HG03575 (cell line): ENCODE data around the gene ZNF682.
"Not testable (repeated sequence)": the region's sequence is repeated elsewhere in the genome, so short reads cannot be mapped to it uniquely, and the experiment has no call there.

Experiments
- ATAC-seq: cut with Tn5 transposase; IDR thresholded peaks from one replicate; pipeline ENCODE4 v1.9.1; 2021; ENCODE audit not compliant: unreplicated experiment, insufficient number of reproducible peaks, low FRiP score; ENCODE audit errors: extremely low read depth

ZNF682 gene

DNA sequence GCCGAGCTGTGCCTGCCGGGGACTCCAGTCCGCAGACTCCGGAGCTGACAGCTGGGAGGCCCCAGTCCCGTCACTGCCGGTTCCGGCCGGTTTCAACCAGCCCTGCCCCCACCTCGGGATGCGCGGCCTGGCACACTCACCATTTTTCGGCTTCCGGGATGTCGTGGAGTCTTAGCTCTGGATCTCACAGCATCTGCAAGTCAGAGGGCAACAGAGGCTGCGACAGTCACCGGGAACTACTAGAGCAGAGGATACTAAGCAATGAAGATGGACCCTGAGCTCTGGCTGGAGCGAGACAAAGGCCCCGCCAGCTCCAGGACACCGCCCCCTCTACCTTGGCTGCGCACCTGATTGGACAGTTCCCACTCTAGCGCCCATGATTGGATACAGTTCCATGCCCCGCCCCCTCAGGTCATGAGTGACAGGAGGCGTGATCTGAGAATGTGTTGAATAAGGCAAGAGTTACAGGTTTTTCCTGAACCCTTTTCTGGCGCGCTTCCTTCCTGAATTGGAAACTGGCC, at the start of gene ZNF682:
Gene ZNF682, minus strand, starts transcription at position 303 of the 521 bp plus-strand sequence. Its CDS starts 160 bp downstream, at position 143.
- ATAC-seq = peak; percentile 57

DNA sequence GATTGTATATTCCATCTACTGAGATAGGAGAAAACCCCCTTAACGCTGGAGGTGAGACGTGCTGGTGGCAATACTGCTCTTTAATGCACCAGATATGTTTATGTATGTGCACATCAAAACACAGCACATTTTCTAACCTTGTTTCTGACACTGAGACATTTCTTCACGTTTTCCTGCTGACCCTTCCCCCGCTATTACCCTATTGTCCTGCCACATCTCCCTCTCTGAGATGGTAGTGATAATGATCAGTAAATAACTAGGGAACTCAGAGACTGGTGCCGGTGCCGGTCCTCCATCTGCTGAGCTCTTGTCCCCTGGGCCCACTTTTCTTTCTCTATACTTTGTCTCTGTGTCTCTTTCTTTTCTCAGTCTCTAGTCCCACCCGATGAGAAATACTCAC, 43.6 kb upstream of the ZNF682 start:
- ATAC-seq = not testable (repeated sequence)

DNA sequence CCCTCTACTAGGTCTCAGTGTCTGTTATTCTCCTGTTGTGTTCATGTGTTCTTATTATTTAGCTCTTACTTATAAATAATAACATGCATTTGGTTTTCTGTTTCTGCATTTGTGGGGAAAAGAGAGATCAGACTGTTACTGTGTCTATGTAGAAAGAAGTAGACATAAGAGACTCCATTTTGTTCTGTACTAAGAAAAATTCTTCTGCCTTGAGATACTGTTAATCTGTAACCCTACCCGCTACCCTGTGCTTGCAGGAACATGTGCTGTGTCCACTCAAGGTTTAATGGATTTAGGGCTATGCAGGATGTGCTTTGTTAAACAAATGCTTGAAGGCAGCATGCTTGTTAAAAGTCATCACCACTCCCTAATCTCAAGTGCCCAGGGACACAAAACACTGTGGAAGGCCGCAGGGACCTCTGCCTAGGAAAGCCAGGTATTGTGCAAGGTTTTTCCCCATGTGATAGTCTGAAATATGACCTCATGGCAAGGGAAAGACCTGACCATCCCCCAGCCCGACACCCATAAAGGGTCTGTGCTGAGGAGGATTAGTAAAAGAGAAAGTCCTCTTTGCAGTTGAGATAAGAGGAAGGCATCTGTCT, 43.0 kb upstream of the ZNF682 start:
- not testable (repeated sequence) for ATAC-seq

DNA sequence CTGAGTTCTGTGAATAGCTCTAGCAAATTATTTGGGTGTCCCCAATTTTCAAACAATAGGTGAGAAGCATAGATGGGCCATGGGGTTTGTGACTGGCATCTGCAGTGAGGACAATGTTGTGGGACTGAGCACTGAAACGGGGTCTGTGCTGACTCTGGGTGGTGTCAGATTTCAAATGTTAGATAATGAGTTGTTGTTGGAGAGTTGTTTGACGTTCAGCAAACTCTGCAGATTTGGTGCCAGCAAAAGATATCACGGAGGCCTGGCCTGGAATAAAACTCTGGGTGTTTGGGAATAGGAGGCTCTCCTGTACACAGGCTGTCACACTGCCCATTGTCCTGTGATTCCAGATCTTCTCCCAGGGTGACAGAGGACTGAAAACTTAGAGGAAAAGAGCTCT, 41.4 kb upstream of the ZNF682 start:
- ATAC-seq = no peak

DNA sequence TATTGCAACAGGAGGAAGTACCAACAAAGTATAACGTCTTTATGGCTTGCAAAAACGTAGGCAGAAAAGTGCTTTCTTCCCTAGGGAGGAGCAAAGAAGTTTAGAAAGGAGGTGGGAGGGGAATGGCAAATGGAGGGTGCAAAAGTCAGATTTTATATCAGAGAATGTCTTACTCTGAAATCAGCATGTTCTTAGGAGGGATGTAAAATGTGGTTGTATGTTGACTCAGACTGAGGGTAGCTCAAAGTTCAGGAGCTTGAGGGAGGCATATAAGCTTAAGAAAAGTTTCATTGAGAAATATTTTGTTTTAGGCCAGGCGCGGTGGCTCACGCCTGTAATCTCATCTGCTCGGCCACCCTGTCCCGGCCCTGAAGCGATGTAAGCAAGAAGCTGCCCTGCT, 40.2 kb upstream of the ZNF682 start:
- no peak for ATAC-seq

DNA sequence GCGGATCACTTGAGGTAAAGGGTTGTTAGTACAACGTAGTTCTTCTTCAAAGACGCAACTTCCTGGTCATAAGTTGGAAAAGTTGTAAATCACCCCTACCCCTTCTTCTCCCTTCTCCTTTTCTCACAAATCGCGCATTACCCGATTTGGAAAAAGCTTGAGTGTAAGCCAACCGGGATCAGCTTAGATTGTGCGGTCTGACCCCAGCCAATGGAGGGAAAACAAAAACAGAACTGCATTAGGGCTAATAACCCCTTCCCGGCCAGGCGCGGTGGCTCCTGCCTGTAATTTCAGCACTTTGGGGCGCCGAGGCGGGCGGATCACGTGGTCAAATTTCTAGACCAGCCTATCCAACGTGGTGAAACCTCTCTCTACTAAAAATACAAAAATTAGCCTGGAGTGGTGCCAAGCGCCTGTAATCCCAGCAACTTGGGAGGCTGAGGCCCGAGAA, 39.3 kb upstream of the ZNF682 start:
- no peak for ATAC-seq

DNA sequence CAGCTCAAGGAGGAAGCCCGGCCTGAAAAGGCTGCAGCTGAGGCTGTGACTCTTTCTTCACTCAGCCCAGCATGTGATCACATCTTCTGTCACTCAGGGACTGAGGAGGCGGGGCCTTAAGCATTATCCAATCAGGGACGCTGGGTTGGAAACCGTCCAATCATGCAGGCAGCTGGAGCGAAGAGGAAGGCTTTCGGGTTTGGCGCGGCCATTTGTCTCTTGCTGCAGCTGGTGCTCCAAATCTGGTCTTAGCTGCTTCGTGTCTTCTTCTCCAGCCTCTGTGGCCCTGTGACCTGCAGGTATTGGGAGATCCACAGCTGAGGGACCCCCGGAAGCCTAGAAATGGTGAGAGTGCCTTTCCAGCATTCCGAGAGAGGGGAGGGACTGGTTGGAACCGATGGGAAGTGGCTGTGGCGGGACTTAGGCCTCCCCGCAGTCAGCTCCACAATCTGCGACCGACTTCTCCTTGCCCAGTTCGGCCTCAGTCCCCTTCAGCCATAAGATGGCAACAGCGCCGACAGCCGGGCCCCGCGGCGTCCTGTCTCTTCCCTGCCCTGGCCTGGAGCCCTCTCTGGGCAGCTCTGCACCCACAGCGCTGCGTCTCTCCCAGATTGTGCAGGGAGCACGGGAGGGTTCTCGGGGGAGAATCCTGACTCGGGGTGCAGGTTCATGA, 38.6 kb upstream of the ZNF682 start, which contains the start of gene ZNF90:
Gene ZNF90, plus strand, starts transcription at position 210 of the 673 bp plus-strand sequence. Its CDS starts 133 bp downstream, at position 343.
- peak; percentile 85 for ATAC-seq

DNA sequence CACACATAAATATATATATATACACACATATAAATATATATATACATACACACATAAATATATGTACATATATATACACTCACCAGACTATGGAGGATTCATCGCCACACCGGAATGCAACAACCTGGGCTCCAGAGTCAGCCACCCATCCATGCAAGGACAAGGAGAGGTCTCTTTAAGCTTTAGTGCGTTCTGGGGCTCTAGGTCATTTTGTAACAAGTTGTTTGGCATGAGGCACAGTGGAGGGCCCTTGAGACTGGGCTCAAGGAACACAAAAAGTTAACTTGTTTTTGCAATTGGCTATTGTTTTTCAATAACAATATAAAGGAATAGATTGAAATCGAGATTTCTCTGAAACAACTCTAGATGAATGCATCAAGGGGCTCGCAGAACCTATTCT, 33.6 kb upstream of the ZNF682 start:
- no peak for ATAC-seq

DNA sequence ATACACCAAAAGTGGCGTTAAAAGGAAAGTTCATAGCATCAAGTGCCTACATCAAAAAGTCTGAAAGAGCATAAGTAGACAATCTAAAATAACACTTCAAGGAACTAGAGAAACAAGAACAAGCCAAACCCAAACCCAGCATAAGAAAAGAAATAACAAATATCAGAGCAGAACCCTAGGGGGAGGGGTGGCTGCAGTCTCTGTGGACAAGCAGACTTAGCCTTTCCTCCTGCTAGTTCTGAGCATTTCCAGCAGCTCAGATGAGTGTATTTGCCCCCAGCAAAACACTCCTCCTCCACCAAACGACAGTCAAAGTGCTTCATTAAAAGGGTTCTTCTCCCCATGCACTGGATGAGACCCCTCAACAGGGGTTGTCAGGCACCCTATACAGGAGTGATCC, 31.4 kb upstream of the ZNF682 start:
- ATAC-seq = no peak

DNA sequence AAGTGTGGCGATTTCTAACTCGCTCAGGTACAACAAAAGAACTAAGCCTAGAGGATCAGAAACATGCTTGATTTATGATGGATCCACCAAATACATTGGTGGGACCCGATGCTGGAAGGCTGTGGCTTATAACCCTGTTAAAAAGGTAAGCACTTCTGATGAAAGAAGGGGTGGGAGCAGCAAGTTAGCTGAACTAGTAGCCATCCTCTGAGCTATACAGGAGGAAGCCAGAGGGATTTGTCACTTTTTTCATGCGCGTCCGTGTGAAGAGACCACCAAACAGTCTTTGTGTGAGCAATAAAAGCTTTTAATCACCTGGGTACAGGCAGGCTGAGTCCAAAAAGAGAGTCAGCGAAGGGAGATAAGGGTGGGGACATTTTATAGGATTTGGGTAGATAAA, 29.3 kb upstream of the ZNF682 start:
- not testable (repeated sequence) for ATAC-seq

DNA sequence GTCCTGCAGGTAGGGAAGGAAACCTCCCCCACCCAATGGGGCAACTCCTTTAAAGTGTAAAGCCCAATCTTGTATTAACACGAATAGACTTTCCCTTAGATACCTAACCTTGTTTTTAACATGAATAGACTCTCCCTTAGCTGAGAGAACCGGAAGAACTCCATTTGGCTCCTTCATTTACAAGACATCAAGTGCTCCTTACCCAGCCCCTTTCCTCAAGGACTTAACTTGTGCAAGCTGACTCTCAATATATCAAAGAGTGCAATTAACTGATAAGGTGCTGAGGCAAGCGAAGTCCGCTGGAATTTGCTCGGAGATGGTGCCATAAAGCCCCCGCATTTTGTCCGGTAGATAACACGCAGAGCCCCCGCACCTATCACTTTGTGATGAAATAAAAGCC, 28.6 kb upstream of the ZNF682 start:
- no peak for ATAC-seq

DNA sequence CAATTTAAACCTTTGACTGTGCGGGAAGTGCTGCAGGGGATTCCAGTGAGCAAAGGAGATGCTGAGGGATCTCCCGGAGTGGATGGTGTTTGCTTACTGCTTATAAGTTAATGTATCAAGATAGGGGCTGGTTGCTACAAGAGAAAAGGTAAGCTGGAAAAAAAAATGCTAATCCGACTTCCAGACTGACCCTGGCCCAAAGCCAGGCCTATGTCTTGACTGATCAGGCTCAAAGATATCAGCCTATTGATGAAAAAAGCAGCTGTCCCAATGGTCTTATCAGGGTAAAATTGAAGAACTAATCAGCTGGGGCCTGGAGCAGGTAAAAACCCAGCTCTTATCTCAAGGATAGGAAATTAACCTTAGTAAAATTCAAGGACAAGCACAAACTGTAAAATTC, 27.6 kb upstream of the ZNF682 start:
- ATAC-seq = no peak

DNA sequence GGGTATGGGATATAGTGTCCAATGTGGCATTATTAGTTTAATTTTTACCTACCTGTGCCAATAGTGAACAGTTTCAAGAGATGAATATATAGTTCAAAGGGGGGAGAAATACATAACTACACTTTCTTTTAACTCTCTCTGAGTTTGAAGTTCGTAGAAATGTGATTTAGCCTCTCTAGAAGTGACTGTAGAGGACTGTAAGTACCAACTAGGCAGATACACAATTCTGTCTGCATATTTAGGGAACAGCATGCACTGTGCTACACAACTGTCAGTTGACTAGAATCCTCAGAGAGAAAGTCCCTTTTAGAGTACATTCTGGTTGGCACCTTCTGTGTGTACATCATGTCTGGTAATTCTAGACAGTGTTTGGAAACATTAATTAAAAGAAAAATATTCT, 21.0 kb upstream of the ZNF682 start:
- ATAC-seq = no peak

DNA sequence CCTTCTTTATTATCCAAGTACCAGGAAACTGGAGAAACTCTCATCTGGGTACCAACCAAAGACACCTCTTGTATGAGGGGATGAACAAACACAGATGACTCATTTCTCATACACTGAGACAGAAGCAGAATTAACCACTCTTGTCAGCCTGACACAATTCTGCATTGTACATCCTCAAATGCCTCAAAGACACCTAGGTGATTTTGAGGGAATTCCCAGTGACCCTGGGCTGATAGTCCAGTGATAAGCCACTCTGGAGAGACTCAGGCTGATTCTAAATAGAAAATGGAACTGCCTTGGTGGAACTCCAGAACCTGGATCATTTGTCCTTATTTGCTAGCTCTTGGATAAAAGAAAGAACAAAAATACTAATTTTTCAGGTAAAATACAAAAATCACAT, 19.4 kb upstream of the ZNF682 start:
- ATAC-seq = not testable (repeated sequence)

DNA sequence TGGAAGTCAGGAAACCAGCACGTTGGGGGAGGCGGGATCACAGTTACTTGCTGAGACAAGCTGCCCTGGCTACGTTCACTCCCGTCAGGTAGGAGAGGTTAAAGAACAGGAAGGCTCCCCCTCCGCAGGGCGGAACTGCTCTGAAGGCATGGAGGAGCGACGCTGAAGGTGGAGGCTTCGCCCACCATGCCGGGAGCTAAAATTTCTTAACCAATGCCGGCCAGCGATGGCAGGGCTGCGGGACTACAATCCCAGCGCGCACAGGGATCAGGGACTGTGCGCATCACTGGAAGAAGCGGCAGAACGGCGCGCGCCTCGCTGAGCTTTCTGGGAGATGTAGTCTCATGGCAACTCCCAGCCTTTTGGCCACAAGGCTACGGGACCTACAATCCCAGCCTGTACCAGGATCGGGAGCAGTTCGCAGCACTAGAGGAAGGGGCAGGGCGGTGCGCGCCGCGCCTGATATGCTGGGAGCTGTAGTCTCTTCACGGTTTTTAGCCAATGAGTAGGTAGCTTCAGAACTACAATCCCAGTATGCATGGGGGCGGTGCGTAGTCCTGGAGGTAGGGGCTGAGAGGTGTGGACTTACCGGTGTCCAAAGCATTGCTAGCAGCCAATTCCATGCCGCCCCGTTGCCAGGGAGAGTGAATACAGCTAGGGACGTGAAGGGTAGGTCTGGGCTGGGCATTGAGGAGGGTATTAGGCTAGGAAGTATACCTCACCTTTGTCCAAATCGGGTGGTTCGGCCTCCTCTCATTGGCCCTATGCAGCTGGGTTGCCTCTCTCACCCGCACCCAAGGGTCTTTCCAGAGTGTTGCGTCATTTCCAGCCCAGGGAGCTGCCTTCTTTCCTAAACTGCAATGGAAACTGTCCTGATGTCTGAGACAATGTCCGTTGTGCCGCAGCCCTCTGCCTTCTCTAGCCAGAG, 12.8 kb upstream of the ZNF682 start:
- ATAC-seq = peak; percentile 66

DNA sequence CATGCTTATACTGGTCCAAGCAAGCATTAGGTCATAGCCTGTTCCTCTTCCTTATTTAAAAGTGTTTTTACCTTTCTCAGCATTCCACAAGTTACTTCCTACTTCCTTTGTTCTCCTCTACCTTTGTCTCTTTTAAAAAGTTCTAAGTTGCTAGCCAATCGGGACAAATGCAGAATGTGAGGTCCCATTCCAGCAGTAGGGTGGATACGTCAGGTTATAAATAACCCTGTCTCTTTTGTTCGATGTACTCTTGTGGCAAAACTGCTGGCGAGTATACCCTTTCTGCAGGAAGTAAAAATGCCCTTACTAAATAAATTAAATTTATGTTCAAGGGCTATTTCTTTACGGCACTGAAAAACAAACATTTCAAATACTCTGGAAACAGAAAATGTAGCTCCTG, 6.4 kb upstream of the ZNF682 start:
- not testable (repeated sequence) for ATAC-seq

DNA sequence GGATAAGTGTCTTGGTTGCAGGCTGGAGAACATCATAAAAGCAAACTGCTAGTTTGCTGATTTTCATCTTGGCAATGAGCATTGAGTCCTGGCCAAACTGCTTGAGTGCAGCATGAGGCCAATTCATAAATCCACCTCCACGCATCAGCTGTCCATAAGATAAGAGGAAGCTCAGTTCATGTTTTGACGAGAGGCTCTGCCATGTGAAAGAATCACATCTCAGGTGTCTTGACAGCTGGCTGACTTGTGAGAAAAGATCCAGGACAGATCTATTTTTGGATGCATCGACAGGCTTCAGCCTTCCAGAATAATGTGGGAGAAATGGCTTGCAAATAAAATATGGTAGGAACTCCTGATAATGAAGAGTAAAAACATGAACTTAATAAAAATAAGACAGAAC, 5.4 kb upstream of the ZNF682 start:
- ATAC-seq = no peak

DNA sequence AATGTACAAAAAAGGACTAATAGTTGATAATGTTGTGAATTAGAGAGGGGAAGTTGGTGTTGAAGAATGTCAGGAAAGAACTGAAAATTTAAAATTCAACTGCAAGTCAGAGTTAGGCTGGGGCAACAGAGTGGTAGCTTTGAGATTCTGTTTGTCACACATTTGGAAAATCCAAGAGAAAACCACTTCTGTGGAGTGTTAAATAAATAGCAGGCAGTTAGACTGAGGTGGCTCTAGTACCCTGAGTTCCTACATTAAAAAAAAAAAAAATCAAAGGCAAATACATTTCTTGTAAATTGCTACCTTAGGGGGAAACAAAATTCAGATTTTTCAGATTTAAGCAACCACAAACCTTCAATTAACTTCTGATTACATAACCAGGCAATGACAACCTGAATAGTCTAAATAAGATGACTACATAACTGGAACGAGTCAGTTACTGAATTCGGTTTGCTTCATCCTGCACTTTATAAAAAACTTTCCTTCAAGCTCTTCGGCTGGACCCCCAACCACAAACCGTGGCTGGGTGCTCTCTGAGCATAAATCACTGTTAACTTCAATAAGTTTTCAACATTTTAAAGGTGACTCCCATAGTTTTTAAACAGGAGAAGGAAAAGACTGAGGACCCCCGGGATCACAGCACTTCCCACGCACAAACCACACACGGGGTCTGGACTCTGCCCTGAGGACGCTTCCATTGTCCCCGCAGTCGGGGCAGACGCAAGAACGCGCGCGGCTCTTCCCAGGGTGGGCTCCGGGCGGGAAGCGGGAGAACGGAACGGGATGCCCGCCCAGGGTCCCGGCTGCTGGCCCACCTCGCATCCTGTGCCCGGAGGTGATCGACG, 725 bp downstream of the ZNF682 start:
- ATAC-seq = no peak

DNA sequence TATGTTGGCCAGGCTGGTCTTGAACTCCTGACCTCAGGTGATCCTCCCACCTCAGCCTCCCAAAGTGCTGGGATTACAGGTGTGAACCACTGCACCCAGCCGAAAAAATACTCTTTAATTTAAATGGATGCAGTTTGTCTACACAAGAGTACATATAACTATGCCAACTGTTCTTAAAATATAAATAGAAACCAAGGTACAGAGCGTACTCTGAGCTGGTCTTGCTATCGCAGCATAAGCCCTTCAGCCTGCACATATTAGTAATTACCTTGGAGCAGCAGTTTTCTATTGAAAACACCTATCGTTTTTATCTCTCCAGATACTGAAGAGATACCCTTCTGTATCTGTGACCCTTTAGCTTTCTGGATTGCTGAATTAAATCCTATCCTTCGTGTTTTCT, 3.4 kb downstream of the ZNF682 start:
- no peak for ATAC-seq
